Measurements from ENCODE around the gene SOD1.

The SOD1 gene

GRCh38 chr21:31682620-31683019, 23.1 kb downstream of the SOD1 start:
- DNase-seq (ENCODE audit: low spot score), result no peak

GRCh38 chr21:31683029-31683428, 23.5 kb downstream of the SOD1 start:
- DNase-seq (ENCODE audit: low spot score), result no peak

- DNase-seq (ENCODE audit: low spot score), result no peak
Observed at GRCh38 chr21:31684918-31685317, 25.4 kb downstream of the SOD1 start.

- DNase-seq (ENCODE audit: low spot score), result no peak
Observed at GRCh38 chr21:31686272-31686915, 26.9 kb downstream of the SOD1 start.

- DNase-seq (ENCODE audit: low spot score), result no peak
Observed at GRCh38 chr21:31687108-31687507, 27.6 kb downstream of the SOD1 start.

GRCh38 chr21:31688603-31689368, 29.3 kb downstream of the SOD1 start:
- no peak for DNase-seq (ENCODE audit: low spot score)

GRCh38 chr21:31693222-31693621, 33.7 kb downstream of the SOD1 start:
- DNase-seq (ENCODE audit: low spot score), result no peak

GRCh38 chr21:31696424-31696823, 36.9 kb downstream of the SOD1 start:
- DNase-seq (ENCODE audit: low spot score), result no peak

- DNase-seq (ENCODE audit: low spot score), result no peak
Observed at GRCh38 chr21:31698461-31698860, 39.0 kb downstream of the SOD1 start.

- no peak for DNase-seq (ENCODE audit: low spot score)
Observed at GRCh38 chr21:31700040-31700439, 40.5 kb downstream of the SOD1 start.

GRCh38 chr21:31706562-31706961, 47.1 kb downstream of the SOD1 start:
- no peak for DNase-seq (ENCODE audit: low spot score)

- DNase-seq (ENCODE audit: low spot score), result no peak
Observed at GRCh38 chr21:31707499-31707898, 48.0 kb downstream of the SOD1 start.

- DNase-seq (ENCODE audit: low spot score), result no peak
Observed at GRCh38 chr21:31708541-31708940, 49.0 kb downstream of the SOD1 start.

GRCh38 chr21:31710586-31710985, 51.1 kb downstream of the SOD1 start:
- no peak for DNase-seq (ENCODE audit: low spot score)

GRCh38 chr21:31711326-31711725, 51.8 kb downstream of the SOD1 start:
- no peak for DNase-seq (ENCODE audit: low spot score)

GRCh38 chr21:31711745-31712285, 52.3 kb downstream of the SOD1 start:
- no peak for DNase-seq (ENCODE audit: low spot score)

GRCh38 chr21:31713115-31713514, 53.6 kb downstream of the SOD1 start:
- no peak for DNase-seq (ENCODE audit: low spot score)

- no peak for DNase-seq (ENCODE audit: low spot score)
Observed at GRCh38 chr21:31713973-31714740, 54.7 kb downstream of the SOD1 start.

GRCh38 chr21:31714741-31715365, 55.4 kb downstream of the SOD1 start:
- no peak for DNase-seq (ENCODE audit: low spot score)

- no peak for DNase-seq (ENCODE audit: low spot score)
Observed at GRCh38 chr21:31716106-31716505, 56.6 kb downstream of the SOD1 start.
